Measurements from ENCODE around the gene STX17.

DNA sequence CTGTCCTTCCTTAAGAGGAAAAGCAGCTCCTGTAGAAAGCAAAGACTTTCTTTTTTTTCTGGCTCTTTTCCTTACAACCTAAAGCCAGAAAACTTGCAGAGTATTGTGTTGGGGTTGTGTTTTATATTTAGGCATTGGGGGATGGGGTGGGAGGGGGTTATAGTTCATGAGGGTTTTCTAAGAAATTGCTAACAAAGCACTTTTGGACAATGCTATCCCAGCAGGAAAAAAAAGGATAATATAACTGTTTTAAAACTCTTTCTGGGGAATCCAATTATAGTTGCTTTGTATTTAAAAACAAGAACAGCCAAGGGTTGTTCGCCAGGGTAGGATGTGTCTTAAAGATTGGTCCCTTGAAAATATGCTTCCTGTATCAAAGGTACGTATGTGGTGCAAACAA is 42.5 kb upstream of the STX17 start:
- TF ChIP-seq FOXK2 (IDR thresholded peaks at IDR 0.05) (no peak), ELF4 (IDR thresholded peaks at IDR 0.05) (no peak), ZNF384 (IDR thresholded peaks at IDR 0.05) (no peak), BHLHE40 (IDR thresholded peaks at IDR 0.05; ENCODE audit: borderline replicate concordance) (no peak), CTBP1 (IDR thresholded peaks at IDR 0.05; ENCODE audit: borderline replicate concordance) (no peak), L3MBTL2 (conservative IDR thresholded peaks at IDR 0.05) (no peak)

All from HEK293T (cell line).